Measurements from ENCODE around the gene RAD9A. TPM values are rescaled to one million over a fixed set of nuclear protein-coding genes. Genes with fewer than 3 reads are reported as not detected.

RAD9A gene
- total and polyA plus RNA-seq, 9 of the 15 experiments (the other 6 are each of a cell fraction or from before 2014, with no cell fraction given), result 1.4 to 41.2 (median 16.1) TPM

DNA sequence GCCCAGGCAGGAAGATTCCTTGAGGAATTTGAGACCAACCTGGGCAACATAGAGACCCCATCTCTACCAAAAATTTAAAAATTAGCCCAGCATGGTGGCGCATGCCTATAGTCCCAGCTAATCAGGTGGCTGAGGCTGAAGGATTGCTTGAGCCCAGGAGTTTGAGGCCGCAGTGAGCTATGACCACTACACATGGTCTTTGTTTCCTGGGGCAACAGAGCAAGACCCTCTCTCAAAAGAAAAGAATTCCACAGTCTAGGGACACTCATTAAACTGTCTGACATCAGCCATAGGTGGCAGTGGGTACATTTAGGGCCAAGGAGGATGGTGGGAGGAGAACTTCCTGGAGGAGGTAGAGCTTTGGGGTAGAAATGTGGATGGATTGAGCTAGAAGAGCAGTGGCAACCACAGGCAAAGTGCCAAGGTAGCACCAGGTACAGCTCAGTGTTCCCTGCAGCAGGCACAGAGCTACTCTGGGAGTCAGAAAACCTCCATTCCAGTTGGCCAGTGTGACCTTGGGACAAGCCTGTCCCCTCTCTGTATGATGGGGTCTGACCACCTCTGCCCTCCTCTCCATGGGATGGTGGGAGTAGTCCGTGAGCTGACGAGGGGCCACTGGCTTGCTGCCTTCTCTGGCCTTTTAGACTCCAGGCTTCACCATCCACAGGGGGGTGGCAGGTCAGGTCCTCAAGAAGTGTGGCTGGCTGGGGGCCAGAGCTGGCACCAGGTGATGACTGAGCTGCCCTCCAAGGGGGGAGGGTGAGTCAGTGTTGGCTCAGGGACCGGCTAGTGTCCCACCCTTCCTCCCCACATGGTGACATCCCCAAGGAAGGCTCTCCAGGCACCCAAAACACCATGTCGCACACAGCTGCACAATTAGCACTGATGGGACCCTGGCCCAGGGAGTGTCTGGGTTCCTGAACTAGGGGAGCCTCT lies 14.6 kb upstream of the RAD9A start:
- no TSS peak for BruUV-seq (replicated peaks)
- no peak overlapping the region for H3K4me2 ChIP-seq (ENCODE audit: insufficient read depth, low read length)
- ATAC-seq, result no peak
- in situ Hi-C loops (cut with MboI) (no loop called here), intact Hi-C loops (cut with micrococcal nuclease) (no loop called here)
- H3K27me3 ChIP-seq (ENCODE audit: control insufficient read depth in 2 of 2, insufficient read depth in 2 of 2, low read length in 2 of 2), result no peaks in the 10 kb centered on the region
- H4K20me1 ChIP-seq (replicated peaks; ENCODE audit: control insufficient read depth, insufficient read depth, low read length), result no peaks in the 10 kb centered on the region
- H3K9me1 ChIP-seq (ENCODE audit: control insufficient read depth, insufficient read depth, low read length), result no peaks in the 10 kb centered on the region
- no peaks in the 10 kb centered on the region for H3K9me3 ChIP-seq (replicated peaks; ENCODE audit: control insufficient read depth, insufficient read depth, low read depth, low read length)
- no peak overlapping the region for H3K27ac ChIP-seq (ENCODE audit: extremely low read depth, low read depth, low read length)
- peak; percentile 32; the same call in 1 of the 2 replicates for TF ChIP-seq NFIC (IDR thresholded peaks at IDR 0.05)
- TF ChIP-seq STAT5A (IDR thresholded peaks at IDR 0.05; ENCODE audit: borderline replicate concordance, low read length), result no peak
- peaks cover 21% of the 10 kb centered on the region; the same call in 2 of the 3 replicates for H3K79me2 ChIP-seq (ENCODE audit: control insufficient read depth, insufficient read depth, low read length)
- FAIRE-seq, result no peak
- no peaks in the 10 kb centered on the region for H3K36me3 ChIP-seq (ENCODE audit: control insufficient read depth, insufficient read depth, low read length)
- ChIA-PET POLR2A (interaction anchor here (0.6 to 1.8 kb wide), 12 partner anchors 9 to 1351 kb away, joined by 3 to 5 read pairs (median 3); partner anchors contain the start of genes CATSPER1 and PPP1CA), CTCF (ENCODE audit: low intra/inter-chr PET ratio) (no interaction called here)
- 70% methylated on average over 6 of the region's 6 CpGs for WGBS (ENCODE audit: insufficient coverage, low coverage, missing lambda C conversion rate)
- no peak overlapping the region for H2AFZ ChIP-seq (ENCODE audit: low read depth, low read length)
- H3K4me1 ChIP-seq (replicated peaks in 1 of 2; ENCODE audit: control insufficient read depth in 2 of 2, insufficient read depth in 2 of 2, low read length in 2 of 2), result peaks cover 59 to 81% of the 10 kb centered on the region in 2 experiments
- no peak overlapping the region for H3K4me3 ChIP-seq
- peak overlapping the region in 1 of 2 experiments; percentile 38; a peak in 1 of 4 replicates for H3K9ac ChIP-seq (ENCODE audit: insufficient read depth in 1 of 2, low read depth in 2 of 2, low read length in 2 of 2)
- DNase-seq (ENCODE audit: extremely low read depth in 1 of 4, low spot score in 3 of 4), result no peak

- Histone ChIP-seq H3K4me1 (replicated peaks in 1 of 2; ENCODE audit: control insufficient read depth in 2 of 2, insufficient read depth in 2 of 2, low read length in 2 of 2) (peaks cover 64 to 73% of the 10 kb centered on the region in 2 experiments), H3K9ac (ENCODE audit: insufficient read depth in 1 of 2, low read depth in 2 of 2, low read length in 2 of 2) (peak overlapping the region in 1 of 2 experiments; percentile 89; a peak in 2 of 4 replicates), H3K9me1 (ENCODE audit: control insufficient read depth, insufficient read depth, low read length) (no peaks in the 10 kb centered on the region), H3K4me2 (ENCODE audit: insufficient read depth, low read length) (no peak overlapping the region), H4K20me1 (replicated peaks; ENCODE audit: control insufficient read depth, insufficient read depth, low read length) (no peaks in the 10 kb centered on the region), H3K27ac (ENCODE audit: extremely low read depth, low read depth, low read length) (no peak overlapping the region; the same call in 2 of the 3 replicates), H2AFZ (ENCODE audit: low read depth, low read length) (no peak overlapping the region), H3K27me3 (ENCODE audit: control insufficient read depth in 2 of 2, insufficient read depth in 2 of 2, low read length in 2 of 2) (no peaks in the 10 kb centered on the region), H3K4me3 (no peak overlapping the region), H3K9me3 (replicated peaks; ENCODE audit: control insufficient read depth, insufficient read depth, low read depth, low read length) (no peaks in the 10 kb centered on the region), H3K36me3 (ENCODE audit: control insufficient read depth, insufficient read depth, low read length) (no peaks in the 10 kb centered on the region), H3K79me2 (ENCODE audit: control insufficient read depth, insufficient read depth, low read length) (peaks cover 10% of the 10 kb centered on the region; the same call in 2 of the 3 replicates)
- POLR2A ChIA-PET, result interaction anchor here (0.7 to 2.0 kb wide), 3 partner anchors 7 to 26 kb away, joined by 5 read pairs; partner anchors contain the start of genes POLD4 and RAD9A
- FAIRE-seq, result no peak
- ATAC-seq, result no peak
- no peak for DNase-seq (ENCODE audit: extremely low read depth in 1 of 4, low spot score in 3 of 4)
- intact Hi-C loops (cut with micrococcal nuclease), result no loop called here
- WGBS (ENCODE audit: insufficient coverage, low coverage, missing lambda C conversion rate), result 86% methylated on average over 3 of the region's 4 CpGs
- BruUV-seq (replicated peaks), result no TSS peak
- TF ChIP-seq ZNF740 (CRISPR knock-in tag; IDR thresholded peaks at IDR 0.05), result no peak
- TF ChIP-seq ZNF740 (tag; IDR thresholded peaks at IDR 0.05), result 0 out of 4 replicates have a peak, but pooled peaks of 1 of the 2 experiments have one; percentile 5
- TF ChIP-seq ETS1 (conservative IDR thresholded peaks at IDR 0.05; ENCODE audit: control insufficient read depth, low read depth, low read length), result no peak
- in situ Hi-C loops (cut with MboI), result no loop called here
- CTCF ChIA-PET (ENCODE audit: low intra/inter-chr PET ratio), result no interaction called here
Observed at GRCh38 chr11:67378544-67378943, 13.2 kb upstream of the RAD9A start.
